Choroid plexus epithelial cell (primary cell): ENCODE measurements around the gene KCNAB1.
A peak's percentile ranks its signal among the peaks of the same experiment; 100 is the strongest.

ENCODE experiments used
- DNase-seq: peaks from one replicate; pipeline ENCODE4 v3.0.0-alpha.2; 2010; ENCODE audit warnings: low read depth
- H3K4me3 ChIP-seq: 2 replicates; pipeline ENCODE4 v1.5.1; 2011; ENCODE audit warnings: low read depth, mild to moderate bottlenecking, control low read depth, low read length, moderate library complexity
- TF ChIP-seq, protein P1 (sequence below): conservative IDR thresholded peaks from 2 replicates; pipeline ENCODE4 v1.5.1; 2011; ENCODE audit warnings: low read depth, mild to moderate bottlenecking, control low read depth, inconsistent platforms, low read length, moderate library complexity

KCNAB1 gene

DNA sequence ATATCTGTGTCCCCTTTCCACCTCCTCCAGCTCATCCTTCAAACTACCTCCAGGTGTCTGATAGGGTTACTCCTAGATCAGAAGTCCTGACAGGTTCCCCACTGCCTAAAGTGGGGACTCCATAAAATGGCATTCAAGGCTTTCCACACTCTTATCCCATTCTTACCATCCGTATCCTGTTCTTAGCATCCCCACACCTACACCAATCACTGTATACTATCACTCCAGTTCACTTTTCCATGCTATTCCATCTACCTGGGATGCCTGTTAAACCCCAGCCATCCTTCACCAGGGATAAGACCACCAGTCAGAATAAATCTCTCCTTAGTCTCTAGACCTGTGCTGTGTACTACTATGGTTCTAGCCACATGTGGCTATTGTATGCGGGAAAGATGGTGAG lies 415.4 kb downstream of the KCNAB1 start:
- TF ChIP-seq, protein P1, sequence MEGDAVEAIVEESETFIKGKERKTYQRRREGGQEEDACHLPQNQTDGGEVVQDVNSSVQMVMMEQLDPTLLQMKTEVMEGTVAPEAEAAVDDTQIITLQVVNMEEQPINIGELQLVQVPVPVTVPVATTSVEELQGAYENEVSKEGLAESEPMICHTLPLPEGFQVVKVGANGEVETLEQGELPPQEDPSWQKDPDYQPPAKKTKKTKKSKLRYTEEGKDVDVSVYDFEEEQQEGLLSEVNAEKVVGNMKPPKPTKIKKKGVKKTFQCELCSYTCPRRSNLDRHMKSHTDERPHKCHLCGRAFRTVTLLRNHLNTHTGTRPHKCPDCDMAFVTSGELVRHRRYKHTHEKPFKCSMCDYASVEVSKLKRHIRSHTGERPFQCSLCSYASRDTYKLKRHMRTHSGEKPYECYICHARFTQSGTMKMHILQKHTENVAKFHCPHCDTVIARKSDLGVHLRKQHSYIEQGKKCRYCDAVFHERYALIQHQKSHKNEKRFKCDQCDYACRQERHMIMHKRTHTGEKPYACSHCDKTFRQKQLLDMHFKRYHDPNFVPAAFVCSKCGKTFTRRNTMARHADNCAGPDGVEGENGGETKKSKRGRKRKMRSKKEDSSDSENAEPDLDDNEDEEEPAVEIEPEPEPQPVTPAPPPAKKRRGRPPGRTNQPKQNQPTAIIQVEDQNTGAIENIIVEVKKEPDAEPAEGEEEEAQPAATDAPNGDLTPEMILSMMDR, result no peak
- no peak for DNase-seq
- no peak overlapping the region for H3K4me3 ChIP-seq

- TF ChIP-seq, protein P1, result no peak
- peak; percentile 44 for DNase-seq
- no peak overlapping the region for H3K4me3 ChIP-seq
Measured at GRCh38 chr3:156536524-156537316, 416.3 kb downstream of the KCNAB1 start.

DNA sequence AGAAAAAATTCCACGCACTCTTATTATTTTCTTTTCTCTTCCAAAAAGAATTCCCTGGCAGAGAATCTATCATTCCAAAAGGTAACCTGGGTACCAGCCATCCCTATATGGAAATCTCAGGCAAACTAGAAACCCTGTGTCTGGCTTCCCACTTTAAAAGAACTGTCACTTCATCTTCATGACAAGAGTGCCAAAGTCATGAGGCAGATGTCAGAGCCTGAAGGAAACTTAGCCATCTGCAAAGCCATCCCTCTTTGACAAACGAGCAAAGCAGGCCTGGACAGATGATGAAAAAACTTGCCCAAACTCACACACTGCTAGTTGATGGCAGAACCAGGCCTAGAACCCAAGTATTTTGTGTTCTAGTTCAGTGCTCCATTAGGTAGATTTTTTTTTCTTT lies 418.7 kb downstream of the KCNAB1 start:
- no peak overlapping the region for H3K4me3 ChIP-seq
- TF ChIP-seq, protein P1, result no peak
- DNase-seq, result no peak

- TF ChIP-seq, protein P1, result no peak
- no peak for DNase-seq
- H3K4me3 ChIP-seq, result no peak overlapping the region
Measured at GRCh38 chr3:156539802-156540201, 419.4 kb downstream of the KCNAB1 start.

DNA sequence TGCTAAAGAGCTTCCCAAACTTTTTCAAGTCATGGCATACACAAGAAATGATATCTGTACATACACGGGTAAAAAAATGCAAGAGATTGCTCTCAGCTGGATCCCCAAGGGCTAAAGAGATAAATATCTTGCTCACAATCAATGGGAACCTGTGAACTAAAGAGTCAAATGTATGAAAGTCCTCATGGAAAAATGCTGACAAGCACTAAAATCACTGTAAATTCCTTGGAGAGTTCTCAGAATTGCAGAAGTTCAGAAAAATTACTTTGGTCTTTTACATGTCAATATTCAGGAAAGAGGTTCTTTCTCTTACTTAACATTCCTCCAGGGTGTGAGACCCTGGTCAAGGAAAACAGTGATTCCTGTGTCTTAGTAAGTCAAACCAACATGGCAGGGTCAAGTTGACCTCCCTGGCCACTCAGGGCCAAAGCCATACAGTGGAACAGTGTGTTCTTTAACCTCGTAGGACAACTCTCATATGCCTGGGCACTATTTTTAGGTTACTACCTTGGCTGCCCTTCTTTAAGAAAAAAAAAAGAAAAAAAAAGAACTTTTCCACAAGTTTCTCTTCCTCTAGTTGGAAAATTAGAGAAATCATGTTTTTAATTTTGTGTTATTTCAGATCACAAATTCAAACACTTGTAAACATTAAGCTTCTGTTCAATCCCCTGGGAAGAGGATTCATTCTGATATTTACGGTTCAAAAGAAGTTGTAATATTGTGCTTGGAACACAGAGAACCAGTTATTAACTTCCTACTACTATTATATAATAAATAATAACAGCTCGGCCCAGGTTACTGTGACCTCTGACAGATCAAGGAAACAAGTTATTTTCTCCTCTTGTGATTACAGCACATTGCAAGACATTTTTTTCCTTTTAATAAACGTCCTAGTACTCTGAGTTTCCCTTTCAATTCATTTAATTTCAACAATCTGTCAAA lies 422.0 kb downstream of the KCNAB1 start:
- no peak overlapping the region for H3K4me3 ChIP-seq
- TF ChIP-seq, protein P1, result no peak
- DNase-seq, result no peak

- no peak overlapping the region for H3K4me3 ChIP-seq
- TF ChIP-seq, protein P1, result no peak
- DNase-seq, result no peak
Measured at GRCh38 chr3:156543043-156543555, 422.7 kb downstream of the KCNAB1 start.
